Melanocyte of skin (primary cell): ENCODE data around the gene CARMIL1. TPM values are rescaled to one million over a fixed set of nuclear protein-coding genes. Genes with fewer than 3 reads are reported as not detected.

Experiments used
- small RNA-seq, 2 donors: library from RNA; depleted of rRNA; stranded (forward); fragments of <200 nt; gene quantifications; one replicate each; pipeline ENCODE3, GENCODE V24; 2012
- total RNA-seq, 2 donors: library from RNA; depleted of rRNA; stranded (reverse); fragments of >200 nt; gene quantifications; 2 replicates each; pipeline ENCODE4 v1.2.3, GENCODE V29; 2012

CARMIL1 gene
- 10 to 100 TPM; 23.7 to 26.0 TPM for total RNA-seq

GRCh38 chr6:25278914-25279747, at the start of gene CARMIL1:
CARMIL1 (plus strand) TSS chr6:25279374; CDS start chr6:25279796, 422 bp downstream.

GRCh38 chr6:25652007-25652515, 372.9 kb downstream of the CARMIL1 start, which contains the start of gene SCGN:
SCGN (plus strand) TSS chr6:25652215; CDS start chr6:25652404, 189 bp downstream.

Small RNA genes lying within 50 kb of the gene (small RNA-seq; reads per million reads assigned to genes)
- gene RF00019 (0 reads per million in 2 donors), gene RNU6-987P (0 reads per million in 2 donors)
